Kidney epithelial cell (primary cell): Measurements from ENCODE around the gene SMARCC1. TPM values are rescaled to one million over a fixed set of nuclear protein-coding genes. Genes with fewer than 3 reads are reported as not detected.
A peak's percentile ranks its signal among the peaks of the same experiment; 100 is the strongest.
"Not testable (repeated sequence)": the region's sequence is repeated elsewhere in the genome, so short reads cannot be mapped to it uniquely, and the experiment has no call there.

ENCODE experiments used
- DNase-seq: peaks from one replicate; pipeline ENCODE4 v3.0.0-alpha.2; 2010; ENCODE audit warnings: low read depth
- H3K27me3 ChIP-seq: 2 replicates; pipeline ENCODE4 v1.6.0; 2011; ENCODE audit warnings: low read length; ENCODE audit not compliant: control insufficient read depth, insufficient read depth
- H3K36me3 ChIP-seq: 2 replicates; pipeline ENCODE4 v1.5.1; 2011; ENCODE audit warnings: low read length; ENCODE audit not compliant: control insufficient read depth, insufficient read depth
- H3K4me3 ChIP-seq: 2 replicates; pipeline ENCODE4 v1.5.1; 2011; ENCODE audit warnings: low read depth, mild to moderate bottlenecking, control low read depth, low read length
- total RNA-seq: library from RNA; depleted of rRNA; stranded (reverse); fragments of >200 nt; gene quantifications from 2 replicates; pipeline ENCODE4 v1.2.3, GENCODE V29; 2015
- TF ChIP-seq, protein P1 (sequence below): IDR thresholded peaks from 2 replicates; pipeline ENCODE4 v1.5.1; 2011; ENCODE audit warnings: mild to moderate bottlenecking, moderate library complexity, low read length, control low read depth, inconsistent platforms; ENCODE audit not compliant: insufficient read depth, poor library complexity, severe bottlenecking

SMARCC1 gene
- total RNA-seq = 92.1 and 94.0 TPM in 2 replicates

DNA sequence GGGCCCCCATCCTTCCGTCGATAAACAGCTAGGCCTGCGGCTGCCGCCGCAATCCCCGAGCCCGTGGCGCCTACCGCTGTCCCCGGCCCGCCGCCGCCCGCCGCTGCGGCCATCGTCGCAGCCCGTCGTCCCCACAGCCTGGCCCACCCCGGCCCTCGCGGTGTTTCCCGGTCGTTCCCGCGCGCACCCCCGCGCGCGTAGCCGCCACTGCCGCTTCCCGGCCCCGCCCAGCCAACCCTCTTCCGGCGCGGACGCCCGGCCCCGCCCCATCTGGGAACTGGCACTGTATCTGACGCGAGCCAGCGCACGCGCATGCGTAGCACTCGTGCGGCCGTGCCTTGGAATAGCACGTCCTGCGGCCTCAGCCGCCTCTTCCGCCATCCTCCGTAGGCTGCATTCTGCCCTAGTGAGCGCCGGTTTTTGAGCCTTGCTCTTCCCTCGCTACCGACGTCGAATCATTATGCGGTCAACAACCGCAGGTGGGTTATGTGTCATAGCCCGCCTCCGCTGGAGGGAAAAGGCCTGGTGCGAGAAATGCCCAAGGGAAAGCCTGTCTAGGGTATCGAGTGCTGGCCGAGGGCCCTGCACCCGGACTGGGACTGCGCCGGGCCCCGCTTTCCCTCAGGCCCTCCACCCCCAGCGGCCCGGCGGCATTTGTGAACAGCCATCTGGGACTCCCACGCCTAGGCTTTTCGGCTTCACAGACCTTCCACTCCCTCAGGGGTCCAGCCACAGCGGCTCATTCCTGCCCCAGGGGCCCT is at the start of gene SMARCC1:
SMARCC1 (minus strand) TSS at position 209 of the 761 bp plus-strand sequence; CDS start at position 113, 96 bp downstream.
- DNase-seq = peak; percentile 89
- no peaks in the 10 kb centered on the region for H3K36me3 ChIP-seq
- TF ChIP-seq, protein P1, sequence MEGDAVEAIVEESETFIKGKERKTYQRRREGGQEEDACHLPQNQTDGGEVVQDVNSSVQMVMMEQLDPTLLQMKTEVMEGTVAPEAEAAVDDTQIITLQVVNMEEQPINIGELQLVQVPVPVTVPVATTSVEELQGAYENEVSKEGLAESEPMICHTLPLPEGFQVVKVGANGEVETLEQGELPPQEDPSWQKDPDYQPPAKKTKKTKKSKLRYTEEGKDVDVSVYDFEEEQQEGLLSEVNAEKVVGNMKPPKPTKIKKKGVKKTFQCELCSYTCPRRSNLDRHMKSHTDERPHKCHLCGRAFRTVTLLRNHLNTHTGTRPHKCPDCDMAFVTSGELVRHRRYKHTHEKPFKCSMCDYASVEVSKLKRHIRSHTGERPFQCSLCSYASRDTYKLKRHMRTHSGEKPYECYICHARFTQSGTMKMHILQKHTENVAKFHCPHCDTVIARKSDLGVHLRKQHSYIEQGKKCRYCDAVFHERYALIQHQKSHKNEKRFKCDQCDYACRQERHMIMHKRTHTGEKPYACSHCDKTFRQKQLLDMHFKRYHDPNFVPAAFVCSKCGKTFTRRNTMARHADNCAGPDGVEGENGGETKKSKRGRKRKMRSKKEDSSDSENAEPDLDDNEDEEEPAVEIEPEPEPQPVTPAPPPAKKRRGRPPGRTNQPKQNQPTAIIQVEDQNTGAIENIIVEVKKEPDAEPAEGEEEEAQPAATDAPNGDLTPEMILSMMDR = no peak

DNA sequence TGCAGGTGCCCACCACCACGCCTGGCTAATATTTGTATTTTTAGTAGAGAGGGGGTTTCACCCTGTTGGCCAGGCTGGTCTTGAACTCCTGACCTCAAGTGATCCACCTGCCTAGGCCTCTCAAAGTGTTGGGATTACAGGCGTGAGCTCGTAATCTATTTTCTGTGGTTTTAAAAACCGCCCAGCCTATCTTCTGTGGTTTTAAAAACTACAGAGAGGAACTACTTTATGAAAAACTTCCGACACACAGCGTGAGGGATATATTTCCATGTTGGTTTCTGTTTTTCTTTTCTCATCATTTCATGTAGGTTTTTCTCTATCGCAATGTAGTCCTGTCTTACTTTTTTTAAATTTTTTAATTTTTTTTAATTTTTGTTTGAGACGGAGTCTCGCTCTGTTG is 47.8 kb upstream of the SMARCC1 start:
- not testable (repeated sequence) for H3K27me3 ChIP-seq, H3K4me3 ChIP-seq, DNase-seq, H3K36me3 ChIP-seq

More for the DNA sequence above, at the start of gene SMARCC1:
- H3K27me3 ChIP-seq = no peaks in the 10 kb centered on the region
- peak within 1 kb of the TSS; percentile 94 for H3K4me3 ChIP-seq

- Histone ChIP-seq H3K27me3 (no peaks in the 10 kb centered on the region), H3K4me3 (peak overlapping the region; percentile 81), H3K36me3 (peaks cover 3% of the 10 kb centered on the region)
- DNase-seq = no peak
- TF ChIP-seq, protein P1 = no peak
These were observed 43.9 kb upstream of the SMARCC1 start for GRCh38 chr3:47825590-47825989.

DNA sequence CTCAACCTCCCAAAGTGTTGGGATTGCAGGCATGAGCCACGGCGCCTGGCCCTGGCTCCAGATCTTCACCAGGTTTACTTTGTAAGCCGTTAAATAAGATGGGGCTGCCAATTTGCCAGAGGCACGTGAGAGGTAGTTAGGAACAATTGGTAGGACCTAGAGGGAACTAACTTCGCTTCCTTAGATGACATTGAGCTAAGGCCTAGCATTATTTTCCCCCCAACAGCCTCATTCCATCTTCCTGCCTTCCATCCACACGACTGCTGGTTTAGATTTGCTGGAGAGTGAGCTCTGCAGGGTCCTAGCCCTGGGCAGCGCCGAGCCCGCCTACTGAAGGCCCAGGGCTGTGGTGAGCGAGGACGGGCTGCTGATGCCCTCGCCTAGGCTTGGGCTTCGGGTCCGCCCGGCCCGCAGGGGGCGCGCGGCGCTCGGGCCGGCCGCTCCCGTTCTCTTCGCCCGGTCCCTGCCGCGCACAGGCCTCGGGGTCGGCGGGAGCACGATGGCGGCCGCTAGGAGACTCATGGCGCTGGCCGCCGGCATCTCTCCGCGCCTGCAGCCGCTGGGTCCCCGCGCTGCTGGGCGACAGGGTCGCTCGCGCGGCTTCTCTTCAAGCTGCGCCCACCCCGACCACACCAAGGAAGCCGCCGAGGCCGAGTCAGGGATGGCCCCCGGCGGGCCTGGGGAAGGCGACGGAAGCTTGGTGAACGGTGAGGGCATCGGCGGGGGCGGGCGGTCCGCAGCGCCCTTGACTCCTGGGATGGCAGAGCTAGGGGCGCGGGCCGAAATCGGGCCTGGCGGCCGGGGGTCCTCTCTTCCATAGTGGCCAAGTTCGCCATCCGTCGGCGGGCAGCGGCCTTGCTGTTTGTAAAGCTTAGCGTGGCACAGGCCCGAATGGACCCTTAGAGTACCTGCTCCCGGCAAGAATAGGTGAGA is 43.1 kb upstream of the SMARCC1 start:
- DNase-seq = peak; percentile 31
- Histone ChIP-seq H3K4me3 (peak overlapping the region; percentile 81), H3K27me3 (no peaks in the 10 kb centered on the region), H3K36me3 (peaks cover 3% of the 10 kb centered on the region)
- TF ChIP-seq, protein P1 = peak; percentile 24

DNA sequence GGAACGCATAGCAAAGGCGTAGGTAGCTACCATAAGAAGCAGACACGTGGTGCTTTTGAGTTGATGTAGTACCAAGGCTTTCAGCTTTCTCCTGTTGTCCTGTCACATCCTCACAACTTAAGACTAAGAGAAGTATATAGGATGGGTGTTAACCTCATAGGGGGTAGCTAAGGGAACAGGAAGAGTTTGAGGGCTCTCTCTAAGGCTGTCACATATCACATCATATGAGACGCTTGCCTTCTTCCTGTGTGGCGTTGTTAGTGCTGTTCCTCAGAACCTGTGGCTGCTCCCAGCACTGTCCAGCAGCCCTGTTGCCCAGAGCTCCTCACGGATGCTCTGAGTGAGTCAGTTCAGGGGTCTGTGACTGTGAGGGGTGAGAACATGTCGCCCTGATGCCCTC is 35.9 kb upstream of the SMARCC1 start:
- peaks cover 2% of the 10 kb centered on the region for H3K36me3 ChIP-seq
- DNase-seq = no peak
- H3K4me3 ChIP-seq = no peak overlapping the region
- TF ChIP-seq, protein P1 = no peak
- H3K27me3 ChIP-seq = no peaks in the 10 kb centered on the region

GRCh38 chr3:47813551-47814177 is 32.0 kb upstream of the SMARCC1 start:
- no peaks in the 10 kb centered on the region for H3K27me3 ChIP-seq
- DNase-seq = no peak
- no peak overlapping the region for H3K4me3 ChIP-seq
- TF ChIP-seq, protein P1 = no peak
- peaks cover 2% of the 10 kb centered on the region for H3K36me3 ChIP-seq
